ENCODE data around the gene MED9.

- no peak for TF ChIP-seq POLR2AphosphoS5 (IDR thresholded peaks at IDR 0.05)
- no peak for TF ChIP-seq CTCF (IDR thresholded peaks at IDR 0.05)
- TF ChIP-seq EP300 (IDR thresholded peaks at IDR 0.05): no peak
- no peak for TF ChIP-seq POLR2A (IDR thresholded peaks at IDR 0.05; ENCODE audit: low read depth)
These were observed 38.5 kb downstream of the MED9 start for GRCh38 chr17:17514993-17515933.

Data from esophagus muscularis mucosa (tissue), 4 donors.